Lower leg skin (tissue), 4 donors: ENCODE data around the gene AP3S1. TPM values are rescaled to one million over a fixed set of nuclear protein-coding genes. Genes with fewer than 3 reads are reported as not detected.

Experiments
- DNase-seq, 2 donors: peaks; one replicate each; pipeline ENCODE4 v3.0.0-alpha.2; 2019; ENCODE audit warnings: low spot score in 2 of 2
- H3K4me3 ChIP-seq: fragments of 200-600 bp; sonication (generic); 2 replicates; pipeline ENCODE4 v1.5.1; 2017; ENCODE audit warnings: mild to moderate bottlenecking, low read depth; ENCODE audit not compliant: poor library complexity, severe bottlenecking
- POLR2A ChIP-seq, 2 donors: fragments of 450-650 bp; IDR thresholded peaks; one replicate each; pipeline ENCODE4 v1.6.1; 2016 to 2017; ENCODE audit warnings: antibody characterized with exemption in 2 of 2, mild to moderate bottlenecking in 1 of 2, moderate library complexity in 1 of 2
- WGBS, 2 donors: methylation state at CpG; one replicate each; pipeline ENCODE4 v1.1.5; 2018; 5-methylcytosine and 5-hydroxymethylcytosine counted together
- intact Hi-C: fragments of 100-400 bp; cut with DNase I; formaldehyde crosslinking; loops from one replicate; pipeline ENCODE4 v1.15.0; 2023; ENCODE audit warnings: low total_unique reads
- total RNA-seq, 4 donors: library from RNA; depleted of rRNA; stranded (reverse); fragments of >200 nt; gene quantifications; one replicate each; pipeline ENCODE4 v1.1.0, GENCODE V29; 2016
- TF ChIP-seq, protein P1 (sequence below), 3 donors: fragments of 450-650 bp; IDR thresholded peaks; one replicate each; pipeline ENCODE4 v1.5.1; 2016; ENCODE audit warnings: antibody characterized with exemption in 3 of 3, mild to moderate bottlenecking in 3 of 3, moderate library complexity in 2 of 3

The AP3S1 gene
- total RNA-seq, 4 donors from 2014 or later, result 53.3 to 198 (median 72.8) TPM

DNA sequence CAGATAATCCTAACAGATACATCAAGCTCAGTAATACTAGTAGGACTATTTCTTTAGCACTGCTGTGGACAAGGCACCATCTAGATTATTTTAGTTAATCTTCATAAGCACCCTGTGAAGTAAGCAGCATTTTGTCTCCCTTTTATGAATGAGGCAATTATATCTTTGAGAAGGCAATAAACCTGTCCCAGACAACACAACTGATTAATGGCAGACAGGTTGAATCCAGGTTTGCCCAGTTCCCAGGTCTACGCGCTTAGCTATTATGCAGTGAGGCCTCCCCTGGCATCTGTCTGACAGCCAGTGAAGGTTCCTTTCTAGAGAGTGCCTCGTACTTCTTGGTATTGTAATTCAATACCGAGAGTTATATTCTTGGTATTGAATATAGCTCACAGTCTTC lies 110.9 kb downstream of the AP3S1 start:
- no peak overlapping the region for H3K4me3 ChIP-seq
- DNase-seq, result no peak
- intact Hi-C loops, result no loop called here
- 48 to 52% methylated on average over 4 of the region's 4 CpGs for WGBS, 2 donors
- no peak for TF ChIP-seq POLR2A (IDR thresholded peaks at IDR 0.05)
- TF ChIP-seq, protein P1, sequence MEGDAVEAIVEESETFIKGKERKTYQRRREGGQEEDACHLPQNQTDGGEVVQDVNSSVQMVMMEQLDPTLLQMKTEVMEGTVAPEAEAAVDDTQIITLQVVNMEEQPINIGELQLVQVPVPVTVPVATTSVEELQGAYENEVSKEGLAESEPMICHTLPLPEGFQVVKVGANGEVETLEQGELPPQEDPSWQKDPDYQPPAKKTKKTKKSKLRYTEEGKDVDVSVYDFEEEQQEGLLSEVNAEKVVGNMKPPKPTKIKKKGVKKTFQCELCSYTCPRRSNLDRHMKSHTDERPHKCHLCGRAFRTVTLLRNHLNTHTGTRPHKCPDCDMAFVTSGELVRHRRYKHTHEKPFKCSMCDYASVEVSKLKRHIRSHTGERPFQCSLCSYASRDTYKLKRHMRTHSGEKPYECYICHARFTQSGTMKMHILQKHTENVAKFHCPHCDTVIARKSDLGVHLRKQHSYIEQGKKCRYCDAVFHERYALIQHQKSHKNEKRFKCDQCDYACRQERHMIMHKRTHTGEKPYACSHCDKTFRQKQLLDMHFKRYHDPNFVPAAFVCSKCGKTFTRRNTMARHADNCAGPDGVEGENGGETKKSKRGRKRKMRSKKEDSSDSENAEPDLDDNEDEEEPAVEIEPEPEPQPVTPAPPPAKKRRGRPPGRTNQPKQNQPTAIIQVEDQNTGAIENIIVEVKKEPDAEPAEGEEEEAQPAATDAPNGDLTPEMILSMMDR (IDR thresholded peaks at IDR 0.05), result no peak

DNA sequence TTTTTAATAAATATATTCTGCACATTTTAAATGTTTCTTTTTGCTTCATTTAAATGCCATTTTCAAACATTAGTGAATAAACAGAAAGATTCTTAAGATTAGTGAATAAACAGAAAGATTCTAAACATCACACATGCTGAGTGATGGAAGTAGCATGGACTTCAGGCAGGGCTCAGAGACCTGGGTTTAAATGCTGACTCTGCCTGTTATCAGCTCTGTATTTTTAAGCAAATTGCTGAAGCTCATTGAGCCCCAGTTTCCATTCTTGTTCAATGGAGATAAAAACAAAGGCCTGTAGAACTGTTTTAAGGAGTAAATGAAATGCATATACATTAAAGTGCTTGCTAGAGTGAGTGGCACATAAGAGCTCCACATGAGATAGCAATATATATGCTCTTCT lies 112.4 kb downstream of the AP3S1 start:
- TF ChIP-seq, protein P1 (IDR thresholded peaks at IDR 0.05), result no peak
- intact Hi-C loops, result no loop called here

DNA sequence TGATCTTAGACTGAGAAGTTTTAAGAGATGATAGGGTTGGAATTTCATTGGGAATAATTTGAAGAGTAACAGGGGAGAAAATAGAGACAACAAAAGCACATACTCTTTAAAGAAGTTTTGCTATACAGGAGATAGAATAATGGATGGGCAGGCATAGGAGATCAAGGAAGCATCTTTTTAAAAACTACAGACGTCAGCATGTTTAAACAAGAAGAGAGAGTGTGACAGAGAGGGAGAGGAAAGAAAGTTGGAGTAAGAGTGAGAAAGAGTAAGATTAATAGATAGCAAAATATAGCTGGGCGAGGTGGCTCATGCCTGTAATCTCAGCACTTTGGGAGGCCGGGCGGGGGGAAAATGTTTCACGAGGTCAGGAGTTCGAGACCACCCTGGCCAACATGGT lies 115.2 kb downstream of the AP3S1 start:
- DNase-seq, result no peak
- TF ChIP-seq, protein P1 (IDR thresholded peaks at IDR 0.05), result no peak
- no peak for TF ChIP-seq POLR2A (IDR thresholded peaks at IDR 0.05)
- intact Hi-C loops, result no loop called here
- WGBS, 2 donors, result 71 to 90% methylated on average over 6 of the region's 6 CpGs
- no peak overlapping the region for H3K4me3 ChIP-seq

More for the DNA sequence above, 112.4 kb downstream of the AP3S1 start:
- no peak overlapping the region for H3K4me3 ChIP-seq
- no peak for DNase-seq

DNA sequence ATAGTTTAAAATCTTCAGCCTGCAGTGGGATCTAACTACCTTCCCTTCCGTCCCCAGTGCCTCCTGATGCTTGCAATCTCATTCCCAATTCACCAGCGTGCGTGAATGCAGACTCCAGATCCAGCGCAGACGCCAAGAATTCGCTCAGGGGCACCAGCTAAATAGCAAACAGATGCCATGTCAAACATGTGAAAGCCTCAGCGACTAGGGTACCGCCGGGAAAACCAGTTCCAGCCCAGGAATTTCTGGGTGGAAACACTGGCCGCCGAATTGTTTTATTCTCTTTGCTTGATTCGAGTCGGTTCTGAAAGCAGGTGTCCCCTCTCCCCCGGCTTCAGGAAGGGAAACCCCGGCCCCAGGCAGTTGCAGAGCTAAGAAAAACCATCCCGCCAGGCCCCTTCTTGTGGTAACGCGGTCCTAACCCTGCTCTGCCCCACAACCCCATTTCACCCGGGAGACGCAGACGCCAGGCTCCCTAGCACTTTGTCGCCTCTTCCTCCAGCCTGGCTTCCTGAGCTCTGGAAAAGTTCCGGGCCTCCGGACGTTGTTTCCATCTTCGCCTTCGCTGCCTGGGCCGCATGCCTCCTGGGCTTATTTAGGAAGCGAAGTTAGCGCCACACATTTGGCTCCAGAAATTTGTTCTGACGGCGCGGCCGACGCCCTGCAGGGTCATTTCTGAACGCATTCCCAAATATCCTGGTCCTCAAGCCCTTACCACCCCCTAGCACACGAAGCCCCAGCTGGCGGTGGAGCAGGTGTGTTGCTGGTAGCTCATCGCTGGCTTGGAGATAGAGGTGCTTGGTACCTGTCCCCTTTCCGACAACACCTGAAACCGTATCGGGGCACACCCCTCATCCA lies 119.9 kb downstream of the AP3S1 start:
- no peak for TF ChIP-seq POLR2A (IDR thresholded peaks at IDR 0.05)
- TF ChIP-seq, protein P1 (IDR thresholded peaks at IDR 0.05), result no peak
- DNase-seq, result peak in 1 of 2 donors; percentile 86
- 4 to 5% methylated on average over 41 to 42 of the region's 42 CpGs for WGBS, 2 donors
- H3K4me3 ChIP-seq, result no peak overlapping the region
- intact Hi-C loops, result no loop called here

DNA sequence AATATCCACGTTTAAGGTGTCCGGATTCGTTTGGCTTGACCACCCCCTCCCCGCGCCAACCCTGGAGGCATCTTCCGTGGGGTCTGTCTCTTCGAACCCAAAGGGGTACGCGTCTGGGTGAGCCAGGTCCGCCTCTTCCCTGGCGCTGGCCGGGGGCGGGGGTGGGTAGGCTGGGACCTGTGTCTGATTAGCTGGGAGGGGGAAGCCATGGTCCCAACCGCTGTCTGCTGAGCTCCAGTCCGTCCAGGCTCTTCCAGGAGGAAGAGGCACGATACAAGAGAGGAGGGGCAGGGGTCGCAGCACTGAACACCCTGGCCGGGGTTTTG lies 120.5 kb downstream of the AP3S1 start, which contains the start of gene LVRN:
Gene LVRN (plus strand): TSS at position 237 of the 326 bp plus-strand sequence. CDS start 143 bp downstream, outside the sequence.
- no peak for TF ChIP-seq POLR2A (IDR thresholded peaks at IDR 0.05)
- TF ChIP-seq, protein P1 (IDR thresholded peaks at IDR 0.05), result no peak
- peak in 1 of 2 donors; percentile 84 for DNase-seq
- intact Hi-C loops, result no loop called here
- WGBS, 2 donors, result 0 to 4% methylated on average over 8 to 16 of the region's 18 CpGs
- H3K4me3 ChIP-seq, result no peak within 1 kb of the TSS
